ENCODE results near the gene TTLL5. TPM values are rescaled to one million over a fixed set of nuclear protein-coding genes. Genes with fewer than 3 reads are reported as not detected.

Gene TTLL5
- total and polyA plus RNA-seq, 10 of the 15 experiments (the other 5 are each of a cell fraction or from before 2014, with no cell fraction given): 3.2 to 25.9 (median 13.8) TPM

- Histone ChIP-seq H3K4me2 (ENCODE audit: control insufficient read depth, insufficient read depth) (no peak overlapping the region), H3K9me3 (replicated peaks; ENCODE audit: control insufficient read depth, insufficient read depth, low read length) (no peaks in the 10 kb centered on the region), H4K20me1 (ENCODE audit: control insufficient read depth, insufficient read depth) (no peaks in the 10 kb centered on the region), H3K4me3 (no peak overlapping the region), H3K27ac (ENCODE audit: control insufficient read depth, insufficient read depth) (no peak overlapping the region), H3K27me3 (replicated peaks in 1 of 2; ENCODE audit: control insufficient read depth in 2 of 2, insufficient read depth in 2 of 2, low read length in 1 of 2) (no peaks in the 10 kb centered on the region), H3K36me3 (ENCODE audit: control insufficient read depth in 2 of 2, insufficient read depth in 2 of 2, low read length in 1 of 2) (no peaks in the 10 kb centered on the region), H3K79me2 (ENCODE audit: control insufficient read depth, insufficient read depth, low read length) (no peaks in the 10 kb centered on the region), H2AFZ (ENCODE audit: control insufficient read depth, low read depth, low read length) (no peak overlapping the region), H3K9ac (ENCODE audit: control insufficient read depth, insufficient read depth, low read length) (no peak overlapping the region), H3K4me1 (ENCODE audit: control insufficient read depth, insufficient read depth, low read length) (no peaks in the 10 kb centered on the region; the same call in 1 of the 2 replicates)
- no peak for FAIRE-seq
- TF ChIP-seq RB1 (IDR thresholded peaks at IDR 0.05; ENCODE audit: borderline replicate concordance): no peak
- TF ChIP-seq RELB (IDR thresholded peaks at IDR 0.05; ENCODE audit: low read depth): no peak
- no peak for TF ChIP-seq STAT1 (conservative IDR thresholded peaks at IDR 0.05)
- no peak for TF ChIP-seq SIX5 (IDR thresholded peaks at IDR 0.05; ENCODE audit: low read depth, low read length, severe bottlenecking)
- TF ChIP-seq EP300 (IDR thresholded peaks at IDR 0.05; ENCODE audit: borderline replicate concordance in 1 of 2, control insufficient read depth in 1 of 2, low read depth in 2 of 2, low read length in 2 of 2): no peak
- no peak for TF ChIP-seq PRDM15 (CRISPR knock-in tag; IDR thresholded peaks at IDR 0.05)
- TF ChIP-seq BHLHE40 (IDR thresholded peaks at IDR 0.05; ENCODE audit: borderline replicate concordance in 1 of 2, low read depth in 2 of 2, low read length in 1 of 2): no peak
- no peak for TF ChIP-seq STAT3 (IDR thresholded peaks at IDR 0.05; ENCODE audit: low read depth, low read length)
- no peak for TF ChIP-seq CHD4 (IDR thresholded peaks at IDR 0.05)
- no peak for TF ChIP-seq DPF2 (IDR thresholded peaks at IDR 0.05)
- TF ChIP-seq NR2C2 (IDR thresholded peaks at IDR 0.05; ENCODE audit: borderline replicate concordance, control insufficient read depth, insufficient read length, low read depth): no peak
- POLR2A ChIA-PET: interaction anchor here (0.7 kb wide), 1 partner anchor 471 kb away, joined by 3 read pairs; no protein-coding TSS in a partner anchor
- no peak for DNase-seq (ENCODE audit: low read depth, low spot score)
- no TSS peak for BruUV-seq (replicated peaks)
- intact Hi-C loops (cut with micrococcal nuclease; ENCODE audit: unreplicated experiment): no loop called here
- SMC1A ChIA-PET (ENCODE audit: uncharacterized antibody, unreplicated experiment): no interaction called here
- in situ Hi-C loops (cut with MboI): no loop called here
- ATAC-seq: no peak
- 91% methylated on average over 6 of the region's 6 CpGs for WGBS (ENCODE audit: insufficient coverage, insufficient replicate concordance, low lambda C conversion rate, missing lambda C conversion rate)
- CTCF ChIA-PET: no interaction called here
- RAD21 ChIA-PET (ENCODE audit: unreplicated experiment): no interaction called here
Measured at GRCh38 chr14:75871181-75871880, 210.3 kb downstream of the TTLL5 start.
